ENCODE data around the gene GTF2I. TPM values are rescaled to one million over a fixed set of nuclear protein-coding genes. Genes with fewer than 3 reads are reported as not detected.

GTF2I gene
- total RNA-seq, 1 donor from 2014 or later, result 310 TPM

GRCh38 chr7:74682829-74683228, 25.3 kb downstream of the GTF2I start:
- Histone ChIP-seq H3K4me2 (no peak overlapping the region), H3K27me3 (no peaks in the 10 kb centered on the region), H2AFZ (replicated peaks) (no peak overlapping the region), H3K36me3 (peaks cover 7% of the 10 kb centered on the region), H3K4me3 (no peak overlapping the region), H3K79me2 (ENCODE audit: low read depth) (peaks cover 100% of the 10 kb centered on the region), H3K9me3 (ENCODE audit: low read depth) (no peaks in the 10 kb centered on the region), H4K20me1 (ENCODE audit: low read depth) (peaks cover 43% of the 10 kb centered on the region), H3K27ac (no peak overlapping the region), H3K9ac (no peak overlapping the region), H3F3A (ENCODE audit: low read depth) (peaks cover 37% of the 10 kb centered on the region), H3K4me1 (no peaks in the 10 kb centered on the region)
- no peaks in the 10 kb centered on the region for H3K4me1 Mint-ChIP-seq
- peaks cover 58% of the 10 kb centered on the region for H3K36me3 Mint-ChIP-seq
- TF ChIP-seq EZH2phosphoT487 (IDR thresholded peaks at IDR 0.05) (no peak), CTCF (IDR thresholded peaks at IDR 0.05) (no peak), EZH2 (IDR thresholded peaks at IDR 0.05) (no peak)
- H3K27ac Mint-ChIP-seq, result no peak overlapping the region
- peaks cover 8% of the 10 kb centered on the region for H3K9me3 Mint-ChIP-seq
- DNase-seq (ENCODE audit: low spot score), result no peak
- H3K4me3 Mint-ChIP-seq, result no peak overlapping the region
- H3K27me3 Mint-ChIP-seq (ENCODE audit: insufficient read depth, low read depth), result no peaks in the 10 kb centered on the region

GRCh38 chr7:74683799-74684198, 26.3 kb downstream of the GTF2I start:
- Mint-ChIP-seq H3K36me3 (peaks cover 57% of the 10 kb centered on the region), H3K4me3 (no peak overlapping the region), H3K27me3 (ENCODE audit: insufficient read depth, low read depth) (no peaks in the 10 kb centered on the region), H3K9me3 (peaks cover 6% of the 10 kb centered on the region), H3K27ac (no peak overlapping the region), H3K4me1 (no peaks in the 10 kb centered on the region)
- peaks cover 100% of the 10 kb centered on the region for H3K79me2 ChIP-seq (ENCODE audit: low read depth)
- no peaks in the 10 kb centered on the region for H3K4me1 ChIP-seq
- no peaks in the 10 kb centered on the region for H3K9me3 ChIP-seq (ENCODE audit: low read depth)
- no peak overlapping the region for H3K27ac ChIP-seq
- H2AFZ ChIP-seq (replicated peaks), result no peak overlapping the region
- TF ChIP-seq EZH2phosphoT487 (IDR thresholded peaks at IDR 0.05), result no peak
- no peak for TF ChIP-seq CTCF (IDR thresholded peaks at IDR 0.05)
- H3K27me3 ChIP-seq, result no peaks in the 10 kb centered on the region
- no peak for DNase-seq (ENCODE audit: low spot score)
- no peak overlapping the region for H3K9ac ChIP-seq
- H3K4me2 ChIP-seq, result no peak overlapping the region
- peaks cover 37% of the 10 kb centered on the region for H3F3A ChIP-seq (ENCODE audit: low read depth)
- H3K4me3 ChIP-seq, result no peak overlapping the region
- H3K36me3 ChIP-seq, result peaks cover 7% of the 10 kb centered on the region
- peaks cover 40% of the 10 kb centered on the region for H4K20me1 ChIP-seq (ENCODE audit: low read depth)

GRCh38 chr7:74684473-74684872, 27.0 kb downstream of the GTF2I start:
- Histone ChIP-seq H3F3A (ENCODE audit: low read depth) (peaks cover 35% of the 10 kb centered on the region), H3K36me3 (peaks cover 8% of the 10 kb centered on the region), H2AFZ (replicated peaks) (no peak overlapping the region), H3K4me2 (no peak overlapping the region), H4K20me1 (ENCODE audit: low read depth) (peaks cover 36% of the 10 kb centered on the region), H3K9ac (no peak overlapping the region), H3K79me2 (ENCODE audit: low read depth) (peaks cover 100% of the 10 kb centered on the region), H3K4me1 (no peaks in the 10 kb centered on the region), H3K27me3 (no peaks in the 10 kb centered on the region), H3K9me3 (ENCODE audit: low read depth) (no peaks in the 10 kb centered on the region), H3K4me3 (no peak overlapping the region), H3K27ac (no peak overlapping the region)
- H3K27me3 Mint-ChIP-seq (ENCODE audit: insufficient read depth, low read depth), result no peaks in the 10 kb centered on the region
- peaks cover 58% of the 10 kb centered on the region for H3K36me3 Mint-ChIP-seq
- TF ChIP-seq EZH2 (IDR thresholded peaks at IDR 0.05) (no peak), CTCF (IDR thresholded peaks at IDR 0.05) (no peak), EZH2phosphoT487 (IDR thresholded peaks at IDR 0.05) (no peak)
- no peak for DNase-seq (ENCODE audit: low spot score)
- H3K4me1 Mint-ChIP-seq, result no peaks in the 10 kb centered on the region
- peaks cover 6% of the 10 kb centered on the region for H3K9me3 Mint-ChIP-seq
- H3K27ac Mint-ChIP-seq, result no peak overlapping the region
- no peak overlapping the region for H3K4me3 Mint-ChIP-seq
